GM21515 (cell line): Measurements from ENCODE around the gene SCG3.

Source experiments
- ATAC-seq: cut with Tn5 transposase; IDR thresholded peaks from one replicate; pipeline ENCODE4 v1.9.1; 2021; ENCODE audit not compliant: unreplicated experiment

Gene SCG3

DNA sequence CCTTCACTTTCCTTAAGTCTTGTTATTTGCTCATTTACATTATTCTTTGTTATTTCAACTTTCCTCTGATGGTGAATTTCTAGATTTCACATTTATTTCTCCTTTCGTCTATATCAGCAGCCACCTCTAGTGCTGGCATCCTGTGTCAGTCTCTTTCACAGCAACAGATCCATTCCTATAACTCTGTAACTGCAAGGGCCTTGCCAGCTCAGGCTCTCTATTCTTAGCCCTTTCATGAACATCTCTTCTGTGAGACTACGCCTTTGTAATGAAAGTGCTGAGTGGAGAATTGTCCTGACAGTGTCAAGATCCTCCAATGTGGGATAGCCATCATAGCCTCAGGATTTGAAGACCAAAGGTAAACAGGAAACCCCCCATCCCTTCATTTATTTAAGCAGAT, 3.9 kb upstream of the SCG3 start:
- no peak for ATAC-seq

DNA sequence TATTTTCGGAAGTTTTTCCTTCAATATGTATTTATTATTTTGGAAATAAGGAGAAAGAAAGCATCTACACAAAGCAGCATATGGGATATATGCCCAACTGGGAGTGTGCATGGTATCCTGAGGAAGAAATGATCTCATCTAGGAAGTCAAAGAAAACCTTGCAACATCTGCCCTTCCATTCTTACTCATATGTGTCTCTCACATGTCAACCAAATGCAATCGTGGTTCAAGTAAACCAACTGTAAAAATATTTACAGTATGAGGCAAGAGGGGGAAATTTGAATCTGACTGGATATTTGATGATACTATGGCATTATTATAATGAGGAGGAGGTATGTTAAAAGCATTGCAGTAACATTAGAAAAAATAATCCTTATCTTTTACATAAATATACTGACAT, 3.2 kb upstream of the SCG3 start:
- ATAC-seq, result no peak

DNA sequence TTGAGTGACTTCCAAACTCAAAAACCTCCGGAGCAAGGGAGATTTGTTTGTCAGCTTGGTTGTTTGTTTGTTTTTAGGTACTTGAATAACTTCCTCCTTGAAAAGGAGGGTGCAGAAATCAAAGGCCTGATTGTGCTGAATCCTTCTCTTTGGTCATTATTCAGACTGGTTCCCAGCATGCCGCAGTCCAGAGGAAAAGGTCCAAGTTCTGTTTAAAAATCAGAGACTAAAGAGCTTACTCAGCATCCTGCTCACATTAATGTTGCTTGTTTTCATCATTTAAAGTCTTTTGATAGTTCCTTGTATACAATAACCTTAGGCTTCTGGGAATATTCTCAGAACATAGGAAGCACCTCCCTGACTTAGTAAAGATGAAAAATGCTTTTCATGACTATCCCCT, 982 bp upstream of the SCG3 start:
- ATAC-seq, result no peak

DNA sequence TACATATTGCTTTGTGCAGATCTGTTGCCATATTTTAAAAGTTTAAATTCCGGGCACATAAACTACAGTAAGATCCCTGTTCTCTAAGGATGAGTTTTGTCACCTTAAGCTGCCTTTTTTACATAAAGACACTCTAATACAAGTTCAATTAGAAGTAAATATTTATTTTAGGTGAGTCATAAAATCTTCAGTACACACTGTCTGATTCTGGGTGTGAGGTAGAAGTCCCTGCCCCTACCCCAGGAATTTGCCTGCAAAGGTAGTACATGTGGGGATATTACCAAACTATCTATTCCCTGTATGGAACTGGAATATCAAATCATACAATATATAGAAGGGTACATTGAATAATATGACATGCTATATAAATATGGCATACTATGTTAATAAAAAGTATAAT, 6.3 kb downstream of the SCG3 start:
- no peak for ATAC-seq

DNA sequence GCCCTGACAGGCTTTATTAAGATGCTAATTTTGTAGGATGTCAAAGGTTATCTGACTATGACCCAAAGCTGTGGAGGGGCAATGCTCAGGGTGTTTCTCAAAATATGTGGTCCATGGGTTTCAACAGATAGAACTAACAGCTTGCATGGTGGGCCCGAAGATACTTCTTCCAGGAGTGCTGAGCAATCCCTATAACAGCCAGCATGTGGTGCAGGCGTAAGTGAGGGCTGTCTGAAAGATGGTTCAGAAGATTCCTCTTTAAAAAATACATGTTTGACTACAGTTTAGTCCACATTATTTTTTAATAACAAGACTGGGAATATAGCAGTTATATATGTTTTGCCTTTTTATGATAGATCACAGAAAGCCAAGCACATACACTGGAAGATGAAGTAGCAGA, 7.6 kb downstream of the SCG3 start:
- no peak for ATAC-seq

DNA sequence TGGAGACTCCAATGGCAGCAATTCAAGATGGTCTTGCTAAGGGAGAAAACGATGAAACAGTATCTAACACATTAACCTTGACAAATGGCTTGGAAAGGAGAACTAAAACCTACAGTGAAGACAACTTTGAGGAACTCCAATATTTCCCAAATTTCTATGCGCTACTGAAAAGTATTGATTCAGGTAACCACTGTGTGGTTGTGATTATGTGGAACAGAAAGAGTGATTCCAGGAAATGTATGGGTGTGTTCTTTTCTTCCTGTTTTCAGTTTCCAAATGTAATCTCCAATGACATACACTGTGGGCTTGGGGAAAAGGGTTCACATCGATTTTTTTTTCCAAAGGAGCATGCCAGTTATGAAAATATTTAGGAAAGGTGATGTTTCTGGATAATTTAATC, 10.9 kb downstream of the SCG3 start:
- no peak for ATAC-seq

DNA sequence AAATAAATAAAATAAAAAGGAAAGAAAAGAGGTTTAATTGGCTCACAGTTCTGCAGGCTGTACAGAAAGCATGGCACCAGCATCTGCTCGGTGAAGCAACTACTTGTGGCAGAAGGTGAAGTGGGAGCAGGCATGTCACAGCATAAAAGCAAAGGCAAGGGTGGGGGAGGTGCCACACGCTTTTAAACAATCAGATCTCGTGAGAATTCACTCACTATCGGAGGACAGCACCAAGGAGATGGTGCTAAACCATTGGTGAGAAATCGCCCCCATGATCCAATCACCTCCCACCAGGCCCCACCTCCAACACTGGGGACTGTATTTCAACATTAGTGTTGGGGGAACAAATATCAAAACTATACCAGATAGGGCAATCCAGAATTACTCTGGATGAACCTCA, 15.3 kb downstream of the SCG3 start:
- ATAC-seq, result no peak

DNA sequence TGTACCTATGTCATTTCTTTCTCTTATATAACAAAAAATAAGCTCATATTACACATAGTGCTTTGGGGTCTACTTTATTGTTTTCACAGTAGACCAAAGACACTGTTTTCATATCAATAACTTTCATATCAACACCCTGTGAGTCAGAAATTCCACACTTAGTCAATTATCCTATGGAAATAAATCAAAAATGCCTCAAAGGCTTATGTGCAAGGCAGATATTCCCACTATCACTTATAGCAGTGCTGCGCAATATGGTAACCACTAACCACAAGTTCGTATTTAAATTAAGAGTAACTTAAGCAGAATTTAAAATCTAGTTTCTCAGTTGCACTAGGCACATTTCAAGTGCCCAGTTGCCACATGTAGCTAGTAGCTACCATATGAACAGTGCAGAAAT, 15.9 kb downstream of the SCG3 start:
- ATAC-seq, result no peak

DNA sequence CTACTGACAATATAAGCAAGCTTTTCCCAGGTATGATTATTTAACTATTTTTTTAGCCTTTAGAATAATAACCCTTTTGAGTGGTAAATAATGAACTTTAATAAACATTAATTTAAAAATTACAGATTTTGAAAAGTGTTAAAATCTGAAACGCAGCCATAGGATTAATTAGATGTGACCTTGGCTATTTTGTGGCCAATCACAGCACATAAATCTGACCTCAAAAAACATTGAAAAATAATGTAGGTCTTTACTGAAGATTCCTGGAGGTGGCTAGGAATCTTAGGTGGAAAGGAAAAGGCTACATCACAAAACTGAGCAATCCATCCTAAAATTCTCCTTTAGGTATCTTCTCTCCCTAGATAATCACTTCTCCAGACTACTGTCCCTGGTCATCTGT, 18.1 kb downstream of the SCG3 start:
- no peak for ATAC-seq

DNA sequence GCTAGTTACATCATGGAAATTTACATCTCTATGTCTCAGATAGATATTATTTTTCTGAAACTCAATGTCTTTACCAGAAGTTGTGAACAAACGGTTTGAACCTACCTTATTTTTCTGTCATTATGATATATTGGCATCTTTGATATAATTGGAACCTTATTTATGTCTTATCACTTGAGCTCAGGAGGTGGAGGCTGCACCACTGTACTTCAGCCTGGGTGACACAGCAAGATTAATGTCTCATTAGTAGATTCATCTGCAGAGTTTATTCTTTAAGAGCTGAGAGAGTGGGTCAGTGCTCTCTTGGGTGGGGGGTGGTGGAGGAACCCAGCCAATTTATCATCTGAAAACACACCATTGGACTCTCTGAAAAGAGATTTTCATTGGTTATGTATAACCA, 21.4 kb downstream of the SCG3 start:
- no peak for ATAC-seq

DNA sequence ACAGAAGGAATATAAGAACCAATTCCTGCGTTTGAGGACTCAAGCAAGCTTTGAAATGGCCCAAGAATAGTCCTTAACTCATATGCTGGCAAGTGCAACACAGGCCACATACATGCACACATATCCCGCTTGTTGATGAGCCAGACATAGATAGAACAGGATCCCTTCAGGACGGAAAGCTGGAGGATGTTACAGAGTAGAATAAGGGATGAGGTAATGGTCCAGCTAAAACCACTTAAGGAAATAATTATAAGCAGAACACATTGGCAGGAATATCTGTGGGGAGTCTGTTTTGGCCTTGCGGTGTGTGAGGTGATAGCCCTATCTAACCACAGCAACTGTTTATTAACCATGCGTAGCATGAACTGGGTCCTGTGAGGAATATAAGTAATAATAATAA, 25.0 kb downstream of the SCG3 start:
- no peak for ATAC-seq

DNA sequence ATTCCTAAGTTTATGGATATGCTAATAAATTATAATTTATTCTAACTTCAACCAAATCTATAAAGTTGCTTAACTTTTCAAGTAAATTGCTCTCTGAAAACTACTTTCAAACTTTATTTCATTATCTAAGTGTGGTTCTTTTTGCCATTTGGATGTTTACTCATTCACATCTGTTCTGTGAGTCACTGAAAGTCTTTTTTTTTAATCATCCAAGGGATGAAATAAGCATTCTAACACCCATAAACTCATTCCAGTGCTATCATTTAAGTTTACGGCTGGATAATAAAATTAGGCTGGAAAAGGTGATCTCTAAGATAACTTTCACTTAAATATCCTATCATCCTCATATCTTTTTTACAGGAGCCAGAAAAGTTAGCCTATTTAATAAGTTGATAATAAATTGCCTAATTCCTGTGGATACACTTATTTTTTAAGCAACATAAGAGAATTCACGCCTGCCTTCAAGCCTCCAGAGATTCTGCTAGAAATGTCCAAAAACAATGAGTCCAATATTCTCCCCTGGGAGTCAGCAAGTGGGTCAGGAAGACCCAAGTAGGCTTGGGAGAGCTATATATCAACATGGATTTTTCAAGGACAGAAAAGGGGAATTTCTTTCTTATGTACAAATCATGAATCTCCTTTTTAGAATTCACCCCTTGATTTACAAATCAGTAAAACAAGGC, 25.8 kb downstream of the SCG3 start:
- ATAC-seq, result no peak

DNA sequence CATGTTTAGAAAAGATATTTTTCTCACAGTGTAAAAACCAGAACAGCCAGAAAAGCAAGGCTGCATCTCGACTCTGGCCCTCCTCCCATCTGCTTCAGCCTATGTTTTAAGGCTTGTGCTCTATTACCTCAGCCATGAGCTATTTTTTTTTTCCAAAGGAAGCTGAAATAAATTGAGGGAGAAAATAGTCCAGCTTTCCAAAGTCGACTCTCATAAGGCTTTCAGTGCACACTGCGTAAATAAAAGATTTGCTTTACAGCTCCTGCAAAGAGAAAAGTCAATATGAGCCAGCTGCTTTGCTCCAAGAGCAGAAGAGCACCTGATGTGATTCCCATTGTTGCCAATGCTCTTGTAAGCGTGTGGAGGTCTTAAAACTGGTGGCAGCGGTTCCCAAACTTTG, 26.7 kb downstream of the SCG3 start:
- ATAC-seq, result no peak

DNA sequence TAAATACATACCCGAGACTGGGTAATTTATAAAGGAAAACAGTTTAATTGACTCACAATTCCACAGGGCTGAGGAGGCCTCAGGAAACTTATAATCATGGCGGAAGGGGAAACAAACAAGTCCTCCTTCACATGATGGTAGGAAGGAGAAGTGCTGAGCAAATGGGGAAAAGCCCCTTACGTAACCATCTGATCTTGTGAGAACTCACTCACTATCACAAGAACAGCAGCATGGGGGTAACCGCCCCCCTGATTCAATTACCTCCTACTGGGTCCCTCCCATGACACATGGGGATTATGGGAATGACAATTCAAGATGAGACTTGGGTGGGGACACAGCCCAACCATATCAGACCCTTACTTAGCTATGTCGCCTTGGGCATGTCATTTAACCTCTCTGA, 27.7 kb downstream of the SCG3 start:
- no peak for ATAC-seq

DNA sequence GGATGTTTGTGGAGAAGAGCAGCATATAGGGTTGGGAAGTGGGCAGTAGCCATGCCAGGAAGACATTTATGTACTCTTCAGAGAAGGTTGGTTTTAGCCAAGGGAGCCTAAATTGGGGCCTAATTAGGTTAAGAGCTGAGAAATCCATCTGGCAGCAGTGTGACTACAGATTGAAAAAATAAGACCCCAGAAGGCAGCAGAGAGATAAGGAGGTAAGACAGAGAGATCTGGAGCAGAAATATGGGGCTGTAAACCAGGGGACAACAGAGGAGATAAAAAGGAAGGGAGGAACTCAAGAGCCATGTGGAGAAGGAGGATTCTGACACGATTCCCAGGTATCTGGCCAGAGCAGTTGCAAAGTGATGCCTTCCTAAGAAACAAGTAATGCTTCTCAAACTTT, 32.9 kb downstream of the SCG3 start:
- ATAC-seq, result no peak

DNA sequence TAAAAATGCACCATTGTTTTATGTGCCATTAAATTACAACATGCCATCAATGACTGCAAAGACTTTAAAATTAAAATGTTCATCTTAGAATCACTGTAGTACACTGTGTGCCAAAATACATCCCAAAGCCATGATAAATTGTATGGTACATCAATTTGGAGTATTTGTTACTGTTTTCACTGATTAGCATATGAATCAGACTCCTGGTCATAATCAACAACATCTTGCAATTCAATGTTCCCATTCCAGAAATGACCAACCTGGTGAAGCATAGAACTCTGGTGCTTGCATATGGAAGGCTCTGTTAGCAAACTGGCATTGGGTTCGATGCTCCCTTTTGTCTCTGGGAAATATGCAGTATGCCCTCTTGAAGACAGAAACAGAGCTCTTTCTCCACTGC, 33.6 kb downstream of the SCG3 start:
- no peak for ATAC-seq

DNA sequence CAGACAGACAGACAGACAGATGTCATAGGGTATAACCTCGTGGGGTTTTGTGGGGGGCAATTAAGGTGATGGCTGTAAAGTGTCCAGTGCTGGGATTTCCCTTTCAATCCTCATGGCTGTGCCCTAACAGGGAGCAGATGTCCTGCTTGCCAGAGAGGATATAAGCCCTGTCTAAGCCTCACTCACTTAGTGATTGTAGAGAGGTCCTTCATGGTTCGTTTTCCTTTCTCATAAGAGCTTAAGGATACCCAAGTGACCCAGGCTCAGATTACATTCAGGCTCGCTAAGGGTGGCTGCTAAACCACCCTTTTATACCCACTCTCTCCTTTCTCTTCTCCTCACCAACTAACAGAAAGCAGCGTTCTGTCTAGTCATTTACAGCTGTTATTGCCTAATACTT, 36.9 kb downstream of the SCG3 start:
- ATAC-seq, result no peak

DNA sequence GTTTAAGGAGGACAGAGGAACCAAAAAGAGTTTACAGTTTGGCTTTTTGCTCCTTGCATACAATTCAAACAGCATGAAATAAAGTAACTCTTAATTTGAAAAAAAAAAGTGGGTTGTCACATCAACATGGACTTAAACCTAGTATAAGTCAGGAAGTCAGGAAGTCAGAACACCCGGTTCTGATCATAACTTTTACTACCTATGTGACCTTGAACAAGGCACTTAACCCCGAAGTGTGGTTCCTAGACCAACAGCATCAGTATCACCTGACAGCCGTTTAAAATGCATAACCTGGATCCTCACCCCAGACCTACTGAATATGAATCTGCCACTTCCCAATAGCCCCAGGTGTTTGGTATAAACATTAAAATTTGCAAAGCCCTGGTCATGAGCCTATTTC, 37.4 kb downstream of the SCG3 start:
- no peak for ATAC-seq

DNA sequence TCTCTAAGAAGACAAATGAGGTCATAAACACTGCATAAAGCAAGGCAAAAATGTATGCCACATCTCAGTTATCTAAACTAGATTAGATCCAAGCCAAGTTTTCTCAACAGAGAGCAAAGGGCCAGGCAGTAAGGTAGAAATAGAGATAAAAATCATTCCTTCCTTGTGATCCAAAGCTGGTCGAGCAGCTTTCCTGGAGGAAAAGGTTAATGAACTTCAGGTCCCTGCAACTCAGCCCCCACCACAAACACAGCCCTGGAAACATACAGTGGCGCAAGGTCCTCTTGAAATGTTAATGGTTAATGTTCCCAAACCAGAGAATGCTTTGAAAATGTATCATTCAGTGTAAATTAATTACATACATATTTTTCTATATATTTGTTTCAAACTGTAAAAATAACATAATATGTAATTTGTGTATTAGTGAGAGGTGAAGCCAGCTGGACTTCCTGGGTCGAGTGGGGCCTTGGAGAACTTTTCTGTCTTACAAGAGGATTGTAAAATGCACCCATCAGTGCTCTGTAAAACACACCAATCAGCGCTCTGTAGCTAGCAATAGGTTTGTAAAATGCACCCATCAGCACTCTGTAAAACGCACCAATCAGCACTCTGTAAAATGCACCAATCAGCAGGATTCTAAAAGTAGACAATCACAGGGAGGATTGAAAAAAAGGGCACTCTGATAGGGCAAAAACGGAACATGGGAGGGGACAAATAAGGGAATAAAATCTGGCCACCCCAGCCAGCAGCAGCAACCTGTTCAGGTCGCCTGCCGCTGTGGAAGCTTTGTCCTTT, 39.1 kb downstream of the SCG3 start:
- ATAC-seq, result no peak

DNA sequence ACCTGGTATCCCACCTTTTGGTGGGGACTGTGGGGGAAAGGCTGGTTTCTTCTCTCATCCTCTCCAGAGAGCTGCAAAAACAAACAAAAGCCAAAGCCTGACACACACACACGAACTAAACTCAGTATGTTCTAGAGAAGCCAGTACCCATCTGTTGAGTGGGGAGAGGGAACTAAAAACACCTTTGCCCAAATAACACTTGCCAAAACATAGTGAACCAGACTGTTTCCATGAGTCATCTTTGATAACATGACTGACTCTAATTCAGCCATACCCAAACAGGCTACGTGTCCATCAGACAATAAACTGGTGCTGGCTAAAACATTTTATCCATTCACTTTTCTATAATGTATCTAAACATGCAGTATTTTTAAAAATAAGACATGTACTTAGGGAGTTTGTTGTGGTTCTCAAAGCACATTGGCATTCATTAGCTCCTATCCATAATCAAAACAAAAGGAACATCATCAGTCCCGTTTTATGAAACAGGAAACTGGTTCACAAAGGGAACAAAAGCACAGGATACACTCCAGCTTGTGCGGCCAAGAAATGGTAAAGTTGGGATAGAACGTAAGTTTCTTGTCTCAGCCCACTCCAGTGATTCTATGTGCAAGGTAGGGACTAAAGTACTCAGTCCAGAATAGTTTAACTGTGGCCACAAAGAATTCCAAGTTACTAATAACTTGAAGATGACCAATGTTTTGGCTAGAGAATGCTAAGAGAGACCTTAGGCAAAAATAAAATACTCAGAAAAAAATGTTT, 40.1 kb downstream of the SCG3 start:
- no peak for ATAC-seq

DNA sequence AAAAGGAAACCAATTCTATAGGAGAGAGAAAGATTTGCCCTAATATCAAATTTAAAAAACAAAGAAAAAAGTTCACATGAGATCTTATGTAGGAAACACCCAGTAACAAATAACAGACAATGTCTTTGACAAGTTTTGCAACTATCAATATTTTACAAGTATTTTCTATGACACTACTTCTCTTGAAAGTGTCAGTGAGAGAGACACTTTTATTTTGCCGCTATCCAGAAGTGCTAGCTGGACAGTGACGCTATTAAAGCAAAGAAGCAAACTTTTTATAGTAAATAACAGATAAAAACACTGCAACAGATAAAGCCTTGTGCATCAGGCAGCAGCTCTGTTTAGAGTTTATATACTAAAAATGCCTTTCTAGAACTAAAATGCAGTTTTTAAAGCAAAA, 42.9 kb downstream of the SCG3 start:
- ATAC-seq, result no peak

DNA sequence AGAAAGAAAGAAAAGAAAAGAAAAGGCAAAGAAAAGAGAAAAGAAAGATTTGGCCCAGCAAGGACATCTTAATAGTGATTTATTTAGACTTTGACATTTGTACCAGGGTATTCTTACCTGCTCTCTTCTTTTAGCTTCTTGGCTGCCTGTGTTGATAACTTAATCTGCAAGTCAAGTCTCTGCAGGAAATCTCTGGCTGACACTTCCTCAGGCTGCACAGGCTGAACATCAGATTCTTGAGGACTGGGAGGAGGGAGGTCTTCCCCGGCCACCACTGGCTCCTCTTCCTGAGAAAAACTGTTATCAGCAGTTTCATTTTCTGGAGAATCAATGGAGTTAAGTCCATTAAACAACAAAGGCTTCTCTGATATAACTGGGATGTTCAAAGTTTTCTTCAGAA, 43.4 kb downstream of the SCG3 start:
- no peak for ATAC-seq
